NCI-H2107 (cell line): ENCODE measurements around the gene CSF1R.

Experiments used
- DNase-seq: peaks from one replicate; lab custom pipeline; 2025; lab: John Stamatoyannopoulos, UW

The CSF1R gene

GRCh38 chr5:150085950-150086715 is at the start of gene CSF1R:
Gene CSF1R (minus strand): TSS chr5:150086554. CDS start chr5:150086427, 127 bp downstream.
- no peak for DNase-seq

DNA sequence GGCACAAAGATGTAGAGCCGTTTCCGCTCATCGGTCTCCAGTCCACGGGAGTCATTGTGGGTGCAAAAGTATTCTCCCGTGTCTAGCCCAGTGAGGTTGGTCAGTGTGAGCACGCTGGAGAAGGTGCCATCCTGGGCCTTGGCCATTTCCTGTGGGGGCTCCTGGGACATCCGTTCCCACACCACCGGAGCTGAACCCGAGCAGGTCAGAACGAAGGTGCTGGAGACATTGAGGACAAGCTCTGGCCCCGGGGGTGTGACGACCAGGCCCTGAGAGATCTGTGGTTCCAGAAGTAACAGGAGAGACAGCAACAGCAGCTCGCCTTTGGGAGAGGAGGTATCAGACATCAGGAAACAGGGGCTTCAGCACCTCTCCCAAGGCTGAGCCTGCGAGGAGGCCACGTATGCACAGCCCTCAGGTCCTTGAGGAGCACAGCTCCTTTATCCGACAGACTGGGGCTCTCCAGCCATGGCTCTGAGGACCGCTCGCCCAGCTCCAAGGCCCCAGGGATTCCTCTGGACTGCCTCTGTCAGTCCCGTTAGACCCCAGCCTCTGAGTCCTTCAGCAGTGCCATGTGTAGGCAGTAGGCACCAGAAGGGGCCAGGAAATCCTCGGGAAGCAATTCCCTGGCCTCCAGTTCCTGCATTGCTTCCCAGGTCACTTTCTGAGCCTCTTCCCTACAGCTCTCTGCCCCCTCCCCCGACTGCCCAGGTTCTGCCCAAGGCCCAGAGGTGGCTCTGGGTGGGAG is 49.4 kb upstream of the CSF1R start:
- no peak for DNase-seq

DNA sequence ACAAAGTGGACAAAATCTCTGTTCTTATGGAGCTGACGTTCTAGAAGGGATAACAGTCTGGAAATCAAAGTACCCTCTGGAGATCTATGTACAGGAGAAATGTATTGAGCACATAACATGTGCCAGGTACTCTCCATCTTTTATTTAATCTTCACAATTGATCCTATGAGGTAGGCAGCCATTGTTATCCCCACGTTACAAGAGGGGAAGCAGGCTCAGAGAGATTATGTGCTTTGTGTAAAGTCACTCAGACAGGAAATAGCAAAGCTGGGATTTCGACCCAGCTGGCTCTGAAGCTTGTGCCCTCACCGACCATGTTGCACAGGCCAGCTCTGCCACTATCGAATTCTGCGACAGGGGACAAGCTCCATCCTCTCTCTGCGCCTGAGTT is 47.8 kb upstream of the CSF1R start:
- DNase-seq = no peak

DNA sequence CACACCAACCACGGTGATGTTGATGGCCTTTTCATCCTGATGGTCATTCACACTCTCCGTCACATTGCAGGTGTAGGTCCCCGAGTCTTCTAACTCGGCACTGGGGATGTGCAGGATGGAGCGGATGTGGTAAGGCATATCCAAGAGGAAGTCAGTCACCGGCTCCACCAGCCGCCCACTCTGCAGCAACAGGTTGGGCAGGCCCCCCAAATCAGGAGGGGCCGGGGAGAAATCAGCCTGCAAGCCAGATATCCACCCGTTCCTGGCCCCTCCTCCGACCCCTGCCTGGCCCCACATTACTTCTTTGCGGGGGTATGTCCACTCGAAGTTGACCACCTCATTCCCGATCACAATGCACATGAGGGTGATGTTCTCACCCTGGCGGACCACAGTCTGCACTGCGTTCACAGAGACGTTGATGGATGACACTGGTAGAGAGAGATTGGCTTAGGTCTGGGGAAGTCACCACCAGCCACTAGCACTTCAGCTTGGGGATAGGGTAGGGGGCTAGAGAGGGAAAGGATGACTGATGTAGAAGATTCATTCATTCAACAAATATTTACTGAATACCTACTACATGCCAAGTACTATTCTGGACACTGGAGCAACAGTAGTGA is 47.3 kb upstream of the CSF1R start:
- DNase-seq = no peak

DNA sequence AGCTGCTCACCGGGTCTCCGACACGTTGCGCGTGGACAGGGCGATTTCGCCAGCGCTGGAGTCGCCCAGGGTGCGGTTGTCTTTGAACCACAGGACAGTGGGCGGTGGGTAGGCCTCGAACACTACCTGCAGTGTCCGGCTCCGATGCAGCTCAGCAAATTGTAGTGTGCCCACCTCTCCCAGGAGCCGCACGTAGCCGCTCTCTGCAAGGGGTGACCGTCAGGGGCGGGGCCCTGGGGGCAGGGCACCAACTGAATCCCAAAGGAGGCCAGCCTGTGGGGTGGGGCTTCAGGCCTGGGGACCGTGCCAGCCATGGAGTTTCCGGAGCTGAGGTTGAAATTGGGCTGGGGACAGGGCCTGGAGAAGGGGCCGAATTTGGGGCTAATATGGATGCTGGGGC is 46.4 kb upstream of the CSF1R start:
- DNase-seq = no peak

DNA sequence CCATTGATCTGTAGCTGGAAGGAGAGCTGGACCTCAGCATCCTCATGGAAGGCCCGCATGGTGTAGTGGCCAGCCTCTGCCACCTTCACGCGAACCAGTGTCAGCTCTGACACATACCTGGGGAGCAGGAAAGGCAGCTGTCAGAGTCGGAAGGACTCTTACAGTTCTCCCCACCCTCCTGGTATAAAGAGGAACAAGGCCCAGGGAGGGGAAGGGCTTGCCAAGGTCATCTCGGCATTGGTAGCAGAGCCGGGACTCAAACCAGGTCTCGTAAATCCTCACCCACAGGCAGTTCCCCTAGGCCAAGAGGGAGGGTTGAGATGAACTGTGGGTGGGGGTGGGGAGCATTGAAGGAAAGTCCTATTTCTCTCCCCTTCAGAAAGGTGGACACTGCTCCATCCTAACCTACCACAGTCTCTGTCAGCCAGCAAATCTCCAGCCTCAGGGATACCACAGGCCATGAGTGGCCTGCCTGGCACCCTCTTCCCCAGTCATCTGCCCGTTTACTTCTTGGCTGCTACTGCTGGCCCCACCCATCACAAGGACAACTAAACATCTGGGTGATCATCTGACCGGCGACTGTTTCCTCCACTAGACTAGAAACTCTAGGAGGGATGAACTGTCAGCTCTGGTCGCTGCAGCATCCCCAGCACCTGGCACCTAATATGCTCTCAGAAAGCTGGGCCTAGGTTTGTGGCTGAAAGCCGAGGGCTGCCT is 45.8 kb upstream of the CSF1R start:
- DNase-seq = no peak

- DNase-seq = no peak
Measured at GRCh38 chr5:150131461-150131860, 45.1 kb upstream of the CSF1R start.

DNA sequence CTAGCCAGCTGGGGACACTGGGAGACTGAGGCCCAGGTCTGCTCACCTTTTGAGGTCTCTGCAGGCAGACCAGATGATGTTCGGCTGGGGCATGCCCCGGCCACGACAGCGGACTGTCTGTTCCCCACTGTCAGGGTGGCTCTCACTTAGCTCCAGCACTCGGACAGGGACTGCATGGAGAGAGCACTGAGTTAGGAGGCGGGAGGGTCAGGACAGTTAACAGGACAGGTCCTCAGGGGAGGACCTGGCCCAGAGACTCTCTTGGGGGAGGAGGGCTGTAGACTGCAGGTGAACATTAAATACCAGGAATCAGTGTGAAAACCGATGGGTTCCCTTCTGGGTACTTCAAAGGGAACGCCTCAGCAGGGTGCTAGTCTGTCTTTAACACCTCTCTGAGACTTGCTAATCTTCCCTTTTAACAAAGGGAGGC is 44.2 kb upstream of the CSF1R start:
- no peak for DNase-seq

DNA sequence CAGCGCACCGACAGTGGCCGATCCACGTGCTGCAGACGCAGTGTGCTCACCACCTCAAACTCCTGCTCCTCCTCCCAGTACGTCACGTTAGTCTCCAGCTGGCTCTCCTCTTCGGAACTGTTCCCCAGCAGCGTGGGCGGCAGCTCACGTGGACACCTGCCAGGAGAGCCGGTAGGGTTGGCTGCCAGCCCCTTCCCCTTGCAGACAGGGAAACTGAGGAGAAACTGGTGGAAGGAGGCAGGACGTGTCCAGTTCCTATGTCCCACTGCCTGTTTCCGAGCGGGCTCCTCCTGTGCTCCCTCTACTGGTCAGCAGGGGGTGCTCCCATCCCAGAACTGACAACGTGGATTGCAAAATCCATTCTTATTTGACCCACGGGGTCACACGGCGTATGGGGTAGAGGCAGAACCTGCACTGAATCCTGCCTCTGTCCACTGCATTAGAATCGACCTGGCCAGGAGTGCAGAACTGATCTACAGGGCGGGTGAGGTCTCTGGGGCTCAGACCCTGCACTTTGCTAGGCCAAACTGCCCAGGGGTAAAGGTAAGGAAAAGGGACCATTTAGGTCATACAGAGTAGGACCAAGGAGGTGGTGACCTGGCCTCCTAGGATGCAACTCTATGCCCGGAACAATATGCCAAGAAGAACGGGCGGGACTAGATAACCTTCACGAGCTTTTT is 43.6 kb upstream of the CSF1R start:
- no peak for DNase-seq

DNA sequence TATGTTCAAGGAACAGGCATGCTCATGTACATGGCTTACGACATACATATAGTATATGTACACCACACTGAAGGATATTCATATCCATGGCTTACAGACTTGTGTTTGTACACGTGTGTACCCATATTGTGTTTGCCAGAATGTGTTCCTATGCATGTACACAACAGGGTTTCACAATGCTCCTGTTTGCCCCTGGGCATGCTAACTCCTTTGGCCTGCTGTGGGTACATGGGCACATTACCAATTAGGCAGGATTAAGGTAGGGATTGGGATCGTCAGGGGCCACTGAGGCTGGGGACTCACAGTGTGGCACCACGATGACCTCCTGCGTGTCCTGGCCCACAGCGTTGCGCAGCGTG is 43.1 kb upstream of the CSF1R start:
- no peak for DNase-seq

DNA sequence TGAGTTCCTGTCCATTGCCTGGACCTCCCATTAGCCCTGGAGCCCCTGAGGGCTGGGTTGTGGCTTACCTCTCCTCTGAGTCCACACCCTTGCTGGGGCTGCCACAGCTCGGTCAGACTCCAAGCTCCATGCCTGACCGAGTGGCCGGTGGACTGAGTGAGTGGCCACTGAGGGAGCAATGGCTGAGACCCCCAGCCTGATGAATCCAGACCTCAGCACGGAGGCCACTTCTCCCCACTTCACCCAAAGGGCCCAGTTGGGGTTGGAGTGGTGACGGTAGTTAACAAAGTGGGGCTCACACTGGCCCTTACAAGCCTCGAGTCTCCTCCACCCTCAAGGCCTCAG is 40.5 kb upstream of the CSF1R start:
- no peak for DNase-seq

- DNase-seq = no peak
Measured at GRCh38 chr5:150126199-150126920, 40.0 kb upstream of the CSF1R start.

- DNase-seq = no peak
Measured at GRCh38 chr5:150125334-150125733, 39.0 kb upstream of the CSF1R start.

DNA sequence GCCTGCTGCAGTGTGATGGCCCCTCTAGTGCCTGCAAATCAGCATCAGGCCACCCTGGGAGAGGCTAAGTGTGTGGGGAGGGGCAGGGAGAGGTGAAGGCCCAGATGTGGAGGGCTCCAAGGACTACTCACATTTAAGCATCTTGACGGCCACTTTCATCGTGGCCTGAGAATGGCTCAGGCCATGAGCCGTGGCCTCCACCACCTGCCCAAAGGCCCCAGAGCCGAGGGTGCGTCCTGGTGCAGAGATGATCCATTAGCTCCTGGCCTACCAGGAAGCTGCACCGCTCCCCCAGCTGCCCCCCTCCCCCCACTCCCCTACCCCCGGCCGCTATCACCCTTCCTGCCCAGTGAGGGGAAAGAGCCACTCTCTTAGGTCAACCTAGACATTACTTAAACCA is 38.2 kb upstream of the CSF1R start:
- no peak for DNase-seq

DNA sequence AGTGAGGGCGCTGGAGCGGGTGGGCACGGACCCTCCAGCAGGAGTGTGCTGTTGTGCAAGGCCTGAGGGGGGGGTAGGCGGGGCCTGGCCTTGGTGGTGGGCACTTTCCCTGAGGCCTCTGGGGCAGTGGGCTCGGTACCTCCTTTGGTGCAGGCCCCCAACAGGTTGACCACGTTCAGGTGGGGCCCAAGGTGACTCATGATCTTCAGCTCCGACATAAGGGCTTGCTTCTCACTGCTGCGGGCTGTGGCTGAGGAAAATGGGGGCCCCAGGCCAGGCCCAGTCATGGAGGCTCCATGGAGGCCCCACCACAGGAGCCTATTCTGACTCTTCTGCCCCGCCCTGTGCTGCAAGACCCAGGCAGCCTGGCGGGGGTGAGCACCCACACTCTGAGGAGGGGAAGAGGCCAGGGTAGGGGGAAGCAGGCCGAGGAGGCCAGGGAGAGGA is 37.8 kb upstream of the CSF1R start:
- DNase-seq = no peak

DNA sequence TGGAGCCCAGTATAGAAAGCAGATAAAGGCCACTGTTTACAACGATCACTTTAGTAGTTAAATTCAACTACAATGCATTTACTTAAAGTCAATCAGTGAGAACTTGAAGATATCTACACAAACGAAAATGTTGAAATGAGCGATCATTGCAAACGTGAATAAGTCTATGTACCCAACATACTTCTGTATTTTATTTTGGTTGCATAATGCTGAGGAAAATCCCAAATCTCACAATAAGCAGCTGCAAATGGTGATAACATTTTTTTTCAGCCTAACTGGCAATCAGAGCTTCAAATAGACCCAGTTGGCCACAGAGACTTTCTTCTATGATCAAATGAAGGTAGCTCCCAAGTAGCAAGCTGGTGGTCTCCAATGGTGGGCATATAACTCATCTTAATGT is 37.2 kb upstream of the CSF1R start:
- DNase-seq = no peak

DNA sequence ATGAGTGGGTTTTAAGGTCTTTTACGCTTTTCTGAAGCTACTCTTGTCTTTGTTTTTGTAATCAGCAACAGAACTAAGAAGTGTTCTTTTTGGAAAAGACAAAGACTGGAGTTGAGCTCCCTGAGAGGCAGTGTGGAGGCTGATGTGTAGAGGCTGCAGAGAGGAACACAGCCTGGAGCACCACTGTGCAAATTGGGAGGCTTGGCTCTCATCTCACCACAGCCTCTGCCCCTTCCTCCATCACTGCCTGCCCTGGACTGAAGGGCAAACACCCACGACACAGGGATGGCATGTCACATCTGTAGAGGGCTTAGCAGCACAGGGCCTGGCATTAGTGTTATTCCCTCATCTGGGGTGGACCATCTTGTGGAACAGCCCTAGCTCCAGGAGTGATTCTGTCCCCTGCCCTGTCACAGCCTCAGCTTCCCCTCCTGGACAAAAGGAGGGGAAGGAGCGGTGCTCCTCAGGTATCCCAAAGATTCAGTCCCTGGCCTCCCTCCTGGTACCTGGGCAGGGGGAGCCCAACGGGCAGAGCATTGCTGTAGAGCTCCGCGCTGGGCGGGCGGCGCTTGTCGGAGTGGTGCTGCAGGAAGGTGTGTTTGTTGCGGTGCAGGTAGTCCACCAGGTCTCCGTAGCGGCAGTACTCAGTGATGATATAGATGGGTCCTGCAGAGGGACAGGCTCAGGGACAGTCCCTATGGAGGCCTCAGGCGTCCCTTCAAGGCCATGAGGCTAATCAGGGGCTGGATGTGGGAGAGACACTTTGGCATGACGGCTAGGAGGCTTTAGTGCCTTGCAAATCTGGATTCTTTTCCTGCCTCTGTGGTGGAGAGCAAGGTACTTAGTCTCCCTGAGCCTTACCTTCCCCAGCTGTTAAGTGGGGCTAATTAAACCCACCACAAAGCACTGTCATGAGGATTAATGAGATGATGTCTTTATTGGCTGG is 36.5 kb upstream of the CSF1R start:
- no peak for DNase-seq

DNA sequence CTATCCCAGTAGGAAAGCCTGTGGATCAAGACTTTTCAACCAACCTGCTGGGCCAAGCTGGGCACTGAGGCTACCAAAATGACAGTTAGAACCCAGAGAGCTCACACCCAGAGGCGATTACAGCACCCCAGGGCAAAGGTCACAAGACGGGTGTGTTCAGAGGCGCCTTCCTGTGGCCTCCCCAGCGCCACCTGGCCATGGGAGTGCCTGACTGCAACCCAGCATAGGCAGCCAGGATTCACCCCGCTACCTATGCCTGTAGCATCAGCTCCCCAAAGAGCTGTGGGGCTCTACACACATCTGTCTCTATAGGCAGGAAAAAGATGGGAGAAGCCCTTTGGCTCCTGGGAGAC is 35.8 kb upstream of the CSF1R start:
- no peak for DNase-seq

GRCh38 chr5:150121448-150122157 is 35.2 kb upstream of the CSF1R start:
- no peak for DNase-seq
